Measurements from ENCODE around the gene ZNF467.

DNA sequence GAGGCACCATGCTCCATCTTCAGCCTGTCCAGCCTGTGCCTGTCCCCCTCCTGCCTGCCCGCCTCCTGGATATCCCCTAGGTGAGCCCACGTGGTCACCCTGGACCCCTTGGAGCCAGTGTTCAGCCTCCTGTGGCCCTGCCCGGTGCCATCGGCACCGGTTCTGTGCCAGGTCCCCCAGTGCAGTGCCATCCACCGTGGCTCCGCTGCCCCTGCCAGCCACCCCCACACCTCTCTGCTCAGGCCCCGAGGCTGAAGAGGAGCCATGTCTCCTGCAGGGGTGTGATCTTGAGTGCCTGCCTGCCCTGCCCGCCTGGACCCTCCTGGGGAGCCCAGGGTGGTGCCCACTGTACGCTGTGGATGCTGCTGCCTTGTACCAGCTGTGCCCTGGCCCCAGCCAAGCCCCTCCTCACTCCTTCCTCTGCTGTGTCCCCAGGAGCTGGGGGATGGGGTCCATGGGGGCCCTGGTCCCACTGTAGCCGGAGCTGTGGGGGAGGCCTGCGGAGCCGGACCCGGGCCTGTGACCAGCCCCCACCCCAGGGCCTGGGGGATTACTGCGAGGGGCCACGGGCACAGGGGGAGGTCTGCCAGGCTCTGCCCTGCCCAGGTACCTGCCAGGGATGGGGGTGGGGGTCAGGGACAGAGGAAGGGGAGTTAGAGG, 38.6 kb upstream of the ZNF467 start:
- TF ChIP-seq, protein P1, sequence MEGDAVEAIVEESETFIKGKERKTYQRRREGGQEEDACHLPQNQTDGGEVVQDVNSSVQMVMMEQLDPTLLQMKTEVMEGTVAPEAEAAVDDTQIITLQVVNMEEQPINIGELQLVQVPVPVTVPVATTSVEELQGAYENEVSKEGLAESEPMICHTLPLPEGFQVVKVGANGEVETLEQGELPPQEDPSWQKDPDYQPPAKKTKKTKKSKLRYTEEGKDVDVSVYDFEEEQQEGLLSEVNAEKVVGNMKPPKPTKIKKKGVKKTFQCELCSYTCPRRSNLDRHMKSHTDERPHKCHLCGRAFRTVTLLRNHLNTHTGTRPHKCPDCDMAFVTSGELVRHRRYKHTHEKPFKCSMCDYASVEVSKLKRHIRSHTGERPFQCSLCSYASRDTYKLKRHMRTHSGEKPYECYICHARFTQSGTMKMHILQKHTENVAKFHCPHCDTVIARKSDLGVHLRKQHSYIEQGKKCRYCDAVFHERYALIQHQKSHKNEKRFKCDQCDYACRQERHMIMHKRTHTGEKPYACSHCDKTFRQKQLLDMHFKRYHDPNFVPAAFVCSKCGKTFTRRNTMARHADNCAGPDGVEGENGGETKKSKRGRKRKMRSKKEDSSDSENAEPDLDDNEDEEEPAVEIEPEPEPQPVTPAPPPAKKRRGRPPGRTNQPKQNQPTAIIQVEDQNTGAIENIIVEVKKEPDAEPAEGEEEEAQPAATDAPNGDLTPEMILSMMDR (IDR thresholded peaks at IDR 0.05; ENCODE audit: borderline replicate concordance, extremely low read depth, low read length, poor library complexity, severe bottlenecking) = no peak
- TF ChIP-seq EZH2 (IDR thresholded peaks at IDR 0.05; ENCODE audit: borderline replicate concordance, low read depth, low read length, severe bottlenecking) = no peak
